Measurements from ENCODE around the gene DICER1.

DNA sequence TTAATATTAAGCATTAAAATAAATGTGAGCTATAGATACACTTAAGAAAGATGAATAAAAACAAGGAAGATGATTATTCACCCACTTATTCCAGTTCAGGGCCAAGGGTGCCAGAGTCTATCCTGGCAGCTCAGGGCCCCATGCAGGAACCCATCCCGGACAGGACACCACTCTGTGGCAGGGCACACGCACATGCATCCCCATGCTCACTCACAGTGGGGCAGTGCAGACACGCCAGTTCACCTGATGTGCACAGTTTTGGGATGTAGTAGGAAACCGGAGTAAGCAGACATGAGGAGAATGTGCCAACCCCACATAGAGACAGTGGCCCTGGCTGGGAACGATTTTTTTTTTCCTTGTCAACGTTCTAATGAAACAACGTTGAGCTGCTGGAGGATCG lies 47.2 kb downstream of the DICER1 start:
- no peak for TF ChIP-seq CTCF (IDR thresholded peaks at IDR 0.05)
- no peak for TF ChIP-seq EZH2phosphoT487 (IDR thresholded peaks at IDR 0.05)
- TF ChIP-seq EZH2 (IDR thresholded peaks at IDR 0.05) = no peak

Data from neural progenitor cell (in vitro differentiated cells).